ENCODE measurements around the gene ZNF337.

The ZNF337 gene

DNA sequence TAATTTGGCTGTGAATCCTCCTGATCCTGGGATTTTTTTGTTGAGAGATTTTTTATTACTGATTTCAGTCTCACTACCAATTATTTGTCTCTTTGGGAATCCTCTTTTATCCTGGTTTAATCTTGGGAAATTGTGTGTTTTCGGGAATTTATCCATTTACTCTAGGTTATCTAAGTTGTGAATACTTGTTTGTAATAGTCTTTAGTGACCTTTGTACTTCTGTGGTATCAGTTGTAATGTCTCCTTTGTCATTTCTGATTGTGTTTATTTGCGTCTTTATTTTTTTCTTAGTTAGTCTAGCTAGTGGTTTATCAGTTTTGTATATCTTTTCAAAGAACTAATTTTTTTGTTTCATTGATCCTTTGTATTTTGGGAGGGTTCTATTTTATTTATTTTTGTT, 27.3 kb upstream of the ZNF337 start:
- TF ChIP-seq FOXM1 (IDR thresholded peaks at IDR 0.05; ENCODE audit: borderline replicate concordance, low read depth) (no peak), NFIC (IDR thresholded peaks at IDR 0.05) (no peak), USF1 (IDR thresholded peaks at IDR 0.05) (no peak), CREB1 (IDR thresholded peaks at IDR 0.05; ENCODE audit: low read depth) (no peak), RAD21 (IDR thresholded peaks at IDR 0.05; ENCODE audit: low read depth) (no peak), REST (IDR thresholded peaks at IDR 0.05; ENCODE audit: low read depth) (no peak), TAF1 (IDR thresholded peaks at IDR 0.05; ENCODE audit: low read depth) (no peak), YY1 (IDR thresholded peaks at IDR 0.05; ENCODE audit: low read depth) (no peak), EGR1 (IDR thresholded peaks at IDR 0.05) (no peak), TEAD4 (IDR thresholded peaks at IDR 0.05) (no peak), TCF12 (IDR thresholded peaks at IDR 0.05; ENCODE audit: low read depth) (no peak)
- TF ChIP-seq, protein P1, sequence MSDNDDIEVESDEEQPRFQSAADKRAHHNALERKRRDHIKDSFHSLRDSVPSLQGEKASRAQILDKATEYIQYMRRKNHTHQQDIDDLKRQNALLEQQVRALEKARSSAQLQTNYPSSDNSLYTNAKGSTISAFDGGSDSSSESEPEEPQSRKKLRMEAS (IDR thresholded peaks at IDR 0.05), result no peak

DNA sequence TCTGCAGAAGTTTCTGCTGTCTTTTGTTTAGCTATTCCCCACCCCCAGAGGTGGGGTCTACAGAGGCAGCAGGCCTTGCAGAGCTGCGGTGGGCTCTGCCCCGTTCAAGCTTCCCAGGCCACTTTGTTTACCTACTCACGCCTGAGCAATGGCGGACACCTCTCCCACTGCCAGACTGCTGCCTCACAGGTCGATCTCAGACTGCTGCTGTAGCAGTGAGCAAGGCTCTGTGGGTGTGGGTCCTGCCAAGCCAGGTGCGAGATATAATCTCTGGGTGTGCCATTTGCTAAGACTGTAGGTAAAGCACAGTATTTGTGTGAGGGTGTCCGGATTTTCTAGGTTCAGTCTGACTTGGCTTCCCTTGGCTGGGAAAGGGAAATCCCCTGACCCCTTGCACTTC, 23.6 kb upstream of the ZNF337 start:
- TF ChIP-seq, protein P1 (IDR thresholded peaks at IDR 0.05), result no peak
- TF ChIP-seq TCF12 (IDR thresholded peaks at IDR 0.05; ENCODE audit: low read depth) (no peak), TAF1 (IDR thresholded peaks at IDR 0.05; ENCODE audit: low read depth) (no peak), RAD21 (IDR thresholded peaks at IDR 0.05; ENCODE audit: low read depth) (no peak), TEAD4 (IDR thresholded peaks at IDR 0.05) (no peak), FOXM1 (IDR thresholded peaks at IDR 0.05; ENCODE audit: borderline replicate concordance, low read depth) (no peak), USF1 (IDR thresholded peaks at IDR 0.05) (no peak), EGR1 (IDR thresholded peaks at IDR 0.05) (no peak), ZBTB7A (IDR thresholded peaks at IDR 0.05; ENCODE audit: low read depth) (no peak), EP300 (IDR thresholded peaks at IDR 0.05; ENCODE audit: borderline replicate concordance) (no peak), REST (IDR thresholded peaks at IDR 0.05; ENCODE audit: low read depth) (no peak)

DNA sequence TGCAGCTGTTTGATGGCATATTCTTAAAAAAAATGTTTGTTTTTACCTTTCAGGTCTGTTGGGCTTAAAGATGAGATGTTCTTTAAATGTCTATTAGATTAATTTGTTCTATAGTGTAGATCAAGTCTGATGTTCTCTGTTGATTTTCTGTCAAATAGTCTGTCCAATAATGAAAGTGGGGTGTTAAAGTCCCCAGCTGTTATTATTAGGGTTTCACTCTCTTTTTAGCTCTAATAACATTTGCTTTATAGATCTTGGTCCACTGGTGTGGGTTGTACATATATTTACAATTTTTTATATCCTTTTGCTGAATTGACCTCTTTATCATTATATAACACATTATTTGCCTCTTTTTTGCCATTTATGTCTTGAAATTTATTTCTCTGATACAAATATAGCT, 11.0 kb upstream of the ZNF337 start:
- TF ChIP-seq TCF12 (IDR thresholded peaks at IDR 0.05; ENCODE audit: low read depth), result no peak
- TF ChIP-seq NFIC (IDR thresholded peaks at IDR 0.05), result no peak
- TF ChIP-seq EGR1 (IDR thresholded peaks at IDR 0.05), result no peak
- no peak for TF ChIP-seq USF1 (IDR thresholded peaks at IDR 0.05)
- TF ChIP-seq CREB1 (IDR thresholded peaks at IDR 0.05; ENCODE audit: low read depth), result no peak
- TF ChIP-seq TEAD4 (IDR thresholded peaks at IDR 0.05), result no peak
- TF ChIP-seq FOXM1 (IDR thresholded peaks at IDR 0.05; ENCODE audit: borderline replicate concordance, low read depth), result no peak
- TF ChIP-seq REST (IDR thresholded peaks at IDR 0.05; ENCODE audit: low read depth), result no peak
- TF ChIP-seq EP300 (IDR thresholded peaks at IDR 0.05; ENCODE audit: borderline replicate concordance), result no peak
- no peak for TF ChIP-seq RAD21 (IDR thresholded peaks at IDR 0.05; ENCODE audit: low read depth)
- no peak for TF ChIP-seq YY1 (IDR thresholded peaks at IDR 0.05; ENCODE audit: low read depth)
- TF ChIP-seq TAF1 (IDR thresholded peaks at IDR 0.05; ENCODE audit: low read depth), result no peak
- TF ChIP-seq, protein P1 (IDR thresholded peaks at IDR 0.05), result no peak
- no peak for TF ChIP-seq ZBTB7A (IDR thresholded peaks at IDR 0.05; ENCODE audit: low read depth)
- TF ChIP-seq CEBPB (IDR thresholded peaks at IDR 0.05), result no peak

GRCh38 chr20:25706793-25707192, 10.1 kb upstream of the ZNF337 start:
- TF ChIP-seq NFIC (IDR thresholded peaks at IDR 0.05) (no peak), EP300 (IDR thresholded peaks at IDR 0.05; ENCODE audit: borderline replicate concordance) (no peak), ZBTB7A (IDR thresholded peaks at IDR 0.05; ENCODE audit: low read depth) (no peak), REST (IDR thresholded peaks at IDR 0.05; ENCODE audit: low read depth) (no peak), TCF12 (IDR thresholded peaks at IDR 0.05; ENCODE audit: low read depth) (no peak), USF1 (IDR thresholded peaks at IDR 0.05) (no peak), EGR1 (IDR thresholded peaks at IDR 0.05) (no peak)
